ENCODE measurements around the gene COX5B.
A peak's percentile ranks its signal among the peaks of the same experiment; 100 is the strongest.

COX5B gene

GRCh38 chr2:97663626-97663961, 17.7 kb downstream of the COX5B start:
- no peak for TF ChIP-seq SP7 (tag by site-specific recombination; IDR thresholded peaks at IDR 0.05)
- H3K4me1 ChIP-seq (ENCODE audit: control insufficient read depth, insufficient read depth, low read length): 0 out of 2 replicates have a peak, but pooled peaks cover 2% of the 10 kb centered on the region
- H3K4me3 ChIP-seq (ENCODE audit: low read depth, low read length): peak overlapping the region; percentile 65
- H3K36me3 ChIP-seq (ENCODE audit: control insufficient read depth in 2 of 2, insufficient read depth in 1 of 2, low read length in 2 of 2): peaks cover 0 to 26% of the 10 kb centered on the region in 2 experiments; a peak in 2 of 3 replicates
- ChIA-PET CTCF (interaction anchor here (0.9 to 3.8 kb wide), 6 partner anchors 10 to 73 kb away, joined by 4 to 35 read pairs (median 6); no protein-coding TSS in a partner anchor), POLR2A (interaction anchor here (1.4 to 7.6 kb wide), 5 partner anchors 15 to 74 kb away, joined by 3 to 183 read pairs (median 5); partner anchors contain the start of genes ANKRD36B and COX5B)
- H3K27ac ChIP-seq (ENCODE audit: extremely low read depth, low read depth, low read length): peak overlapping the region; percentile 95
- no peaks in the 10 kb centered on the region for H3K9me3 ChIP-seq (ENCODE audit: control insufficient read depth, insufficient read depth, low read depth, low read length)

- Histone ChIP-seq H3K9me3 (ENCODE audit: control insufficient read depth, insufficient read depth, low read depth, low read length) (no peaks in the 10 kb centered on the region), H3K27ac (ENCODE audit: extremely low read depth, low read depth, low read length) (peak within 1 kb of the TSS; percentile 95), H3K36me3 (ENCODE audit: control insufficient read depth in 2 of 2, insufficient read depth in 1 of 2, low read length in 2 of 2) (peaks cover 0 to 21% of the 10 kb centered on the region in 2 experiments; a peak in 2 of 3 replicates), H3K4me1 (ENCODE audit: control insufficient read depth, insufficient read depth, low read length) (0 out of 2 replicates have a peak, but pooled peaks cover 2% of the 10 kb centered on the region), H3K4me3 (ENCODE audit: low read depth, low read length) (peak within 1 kb of the TSS; percentile 69)
- ChIA-PET POLR2A (interaction anchor here (1.1 to 7.6 kb wide), 7 partner anchors 9 to 74 kb away, joined by 3 to 183 read pairs (median 5); partner anchors contain the start of genes ANKRD36B and COX5B), CTCF (interaction anchor here (0.9 to 3.8 kb wide), 6 partner anchors 9 to 73 kb away, joined by 4 to 35 read pairs (median 6); no protein-coding TSS in a partner anchor)
- no peak for TF ChIP-seq ZNF707 (tag by site-specific recombination; IDR thresholded peaks at IDR 0.05)
- TF ChIP-seq KLF10 (tag by site-specific recombination; IDR thresholded peaks at IDR 0.05): peak; percentile 25; the same call in 1 of the 2 replicates
- TF ChIP-seq SP2 (tag by site-specific recombination; IDR thresholded peaks at IDR 0.05): peak; percentile 88
- TF ChIP-seq KLF8 (tag by site-specific recombination; IDR thresholded peaks at IDR 0.05): peak; percentile 64; the same call in 1 of the 2 replicates
- TF ChIP-seq PBX3 (CRISPR knock-in tag; IDR thresholded peaks at IDR 0.05): peak; percentile 83; the same call in 1 of the 2 replicates
- peak; percentile 44; the same call in 1 of the 2 replicates for TF ChIP-seq ZBTB17 (tag by site-specific recombination; IDR thresholded peaks at IDR 0.05)
- TF ChIP-seq ZBTB20 (tag by site-specific recombination; IDR thresholded peaks at IDR 0.05): peak; percentile 41; the same call in 1 of the 2 replicates
- TF ChIP-seq INSM2 (tag by site-specific recombination; IDR thresholded peaks at IDR 0.05): peak; percentile 16; the same call in 1 of the 2 replicates
- TF ChIP-seq ATF2 (tag by site-specific recombination; IDR thresholded peaks at IDR 0.05; ENCODE audit: low read depth): peak; percentile 97
- TF ChIP-seq ZNF366 (tag by site-specific recombination; conservative IDR thresholded peaks at IDR 0.05): peak; percentile 42; the same call in 1 of the 2 replicates
- TF ChIP-seq ZNF362 (tag by site-specific recombination; IDR thresholded peaks at IDR 0.05): peak; percentile 96
- TF ChIP-seq ZXDB (tag by site-specific recombination; IDR thresholded peaks at IDR 0.05): peak; percentile 58; the same call in 1 of the 2 replicates
- TF ChIP-seq ZFHX2 (tag by site-specific recombination; conservative IDR thresholded peaks at IDR 0.05): peak; percentile 20; the same call in 1 of the 2 replicates
- TF ChIP-seq ZNF2 (tag by site-specific recombination; IDR thresholded peaks at IDR 0.05): no peak
- TF ChIP-seq ZBTB21 (tag by site-specific recombination; IDR thresholded peaks at IDR 0.05): peak; percentile 81
- TF ChIP-seq ZBTB26 (tag by site-specific recombination; optimal IDR thresholded peaks at IDR 0.05): peak; percentile 77
- TF ChIP-seq ZFP69B (tag by site-specific recombination; IDR thresholded peaks at IDR 0.05): peak; percentile 95
- peak; percentile 65 for TF ChIP-seq ZBTB8A (tag by site-specific recombination; IDR thresholded peaks at IDR 0.05)
- 0 out of 2 replicates have a peak, but pooled peaks have one; percentile 19 for TF ChIP-seq ZNF391 (tag by site-specific recombination; IDR thresholded peaks at IDR 0.05; ENCODE audit: borderline replicate concordance, low read depth)
- TF ChIP-seq PRDM1 (tag by site-specific recombination; IDR thresholded peaks at IDR 0.05): 0 out of 2 replicates have a peak, but pooled peaks have one; percentile 6
- peak; percentile 89 for TF ChIP-seq IKZF3 (tag by site-specific recombination; IDR thresholded peaks at IDR 0.05)
- TF ChIP-seq ZNF174 (tag by site-specific recombination; IDR thresholded peaks at IDR 0.05): no peak
Measured at GRCh38 chr2:97663962-97664635, 18.2 kb downstream of the COX5B start, which contains the start of gene ACTR1B. TSS of gene ACTR1B (minus strand) at chr2:97664044. CDS start at chr2:97663890, 154 bp downstream.
